Fibroblast of the aortic adventitia (primary cell): ENCODE measurements around the gene VGLL2. TPM values are rescaled to one million over a fixed set of nuclear protein-coding genes. Genes with fewer than 3 reads are reported as not detected.

Experiments used
- DNase-seq: peaks from one replicate; pipeline ENCODE4 v3.0.0-alpha.2; 2010; ENCODE audit warnings: low read depth
- H3K4me3 ChIP-seq: 2 replicates; pipeline ENCODE4 v1.5.1; 2011; ENCODE audit warnings: low read depth, mild to moderate bottlenecking, control low read depth, low read length, moderate library complexity
- total RNA-seq: library from RNA; depleted of rRNA; stranded (reverse); fragments of >200 nt; gene quantifications from 2 replicates; pipeline ENCODE4 v1.2.3, GENCODE V29; 2012; ENCODE audit warnings: low replicate concordance
- TF ChIP-seq, protein P1 (sequence below): IDR thresholded peaks from 2 replicates; pipeline ENCODE4 v1.5.1; 2011; ENCODE audit warnings: mild to moderate bottlenecking, low read length, control low read depth, inconsistent platforms; ENCODE audit not compliant: insufficient read depth

The VGLL2 gene
- total RNA-seq, 1 donor = not detected

GRCh38 chr6:117268924-117269323 is 3.6 kb downstream of the VGLL2 start:
- DNase-seq = no peak
- H3K4me3 ChIP-seq = no peak overlapping the region
- TF ChIP-seq, protein P1, sequence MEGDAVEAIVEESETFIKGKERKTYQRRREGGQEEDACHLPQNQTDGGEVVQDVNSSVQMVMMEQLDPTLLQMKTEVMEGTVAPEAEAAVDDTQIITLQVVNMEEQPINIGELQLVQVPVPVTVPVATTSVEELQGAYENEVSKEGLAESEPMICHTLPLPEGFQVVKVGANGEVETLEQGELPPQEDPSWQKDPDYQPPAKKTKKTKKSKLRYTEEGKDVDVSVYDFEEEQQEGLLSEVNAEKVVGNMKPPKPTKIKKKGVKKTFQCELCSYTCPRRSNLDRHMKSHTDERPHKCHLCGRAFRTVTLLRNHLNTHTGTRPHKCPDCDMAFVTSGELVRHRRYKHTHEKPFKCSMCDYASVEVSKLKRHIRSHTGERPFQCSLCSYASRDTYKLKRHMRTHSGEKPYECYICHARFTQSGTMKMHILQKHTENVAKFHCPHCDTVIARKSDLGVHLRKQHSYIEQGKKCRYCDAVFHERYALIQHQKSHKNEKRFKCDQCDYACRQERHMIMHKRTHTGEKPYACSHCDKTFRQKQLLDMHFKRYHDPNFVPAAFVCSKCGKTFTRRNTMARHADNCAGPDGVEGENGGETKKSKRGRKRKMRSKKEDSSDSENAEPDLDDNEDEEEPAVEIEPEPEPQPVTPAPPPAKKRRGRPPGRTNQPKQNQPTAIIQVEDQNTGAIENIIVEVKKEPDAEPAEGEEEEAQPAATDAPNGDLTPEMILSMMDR = no peak

GRCh38 chr6:117269638-117270054 is 4.3 kb downstream of the VGLL2 start:
- TF ChIP-seq, protein P1 = no peak

GRCh38 chr6:117270055-117270842 is 4.9 kb downstream of the VGLL2 start:
- H3K4me3 ChIP-seq = peak overlapping the region; percentile 22
- TF ChIP-seq, protein P1 = no peak
- DNase-seq = no peak

More at GRCh38 chr6:117269638-117270054, 4.3 kb downstream of the VGLL2 start:
- no peak overlapping the region for H3K4me3 ChIP-seq
- DNase-seq = no peak

GRCh38 chr6:117270843-117271507 is 5.6 kb downstream of the VGLL2 start:
- H3K4me3 ChIP-seq = no peak overlapping the region
- DNase-seq = no peak
- TF ChIP-seq, protein P1 = no peak

DNA sequence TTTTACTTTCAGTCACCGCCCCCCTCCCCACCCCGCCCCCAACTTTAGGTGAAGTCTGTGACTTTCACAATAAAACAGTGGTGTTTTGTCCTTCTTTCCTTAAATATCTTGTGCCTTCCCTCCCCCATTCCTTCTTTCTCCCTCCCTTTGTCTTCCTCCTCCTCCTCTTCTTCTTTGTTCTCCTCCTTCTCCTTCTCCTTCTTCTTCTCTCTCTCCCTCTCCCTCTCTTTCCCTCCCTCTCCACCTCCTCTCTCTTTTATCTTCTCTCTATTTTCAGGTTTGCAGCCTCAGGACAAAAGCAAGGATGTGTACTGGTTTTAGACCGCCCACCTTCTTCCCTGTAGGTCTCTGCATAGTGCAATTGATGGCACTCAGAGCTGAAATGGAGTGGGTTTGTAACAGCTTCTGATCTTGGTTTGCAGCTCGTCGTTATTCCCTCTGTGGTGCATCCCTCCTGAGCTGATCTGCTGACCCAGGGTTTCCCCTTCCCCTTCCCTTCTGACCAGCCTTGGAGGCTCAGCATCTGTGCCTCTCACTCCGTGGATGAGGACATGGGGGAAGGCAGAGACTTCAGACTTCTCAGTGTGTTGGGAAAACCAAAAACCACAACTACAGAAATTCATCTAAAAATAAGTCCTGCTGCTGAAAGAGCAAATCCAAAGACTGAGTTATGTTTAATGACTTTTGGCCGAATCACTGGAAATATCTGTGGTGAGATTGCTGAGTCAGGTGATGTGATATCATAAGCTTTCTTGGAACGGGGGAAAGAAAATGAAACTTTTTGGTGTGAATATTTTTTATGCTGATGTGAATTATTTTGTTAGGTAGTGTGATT is 6.9 kb downstream of the VGLL2 start:
- TF ChIP-seq, protein P1 = no peak
- no peak for DNase-seq
- H3K4me3 ChIP-seq = no peak overlapping the region

GRCh38 chr6:117272891-117273290 is 7.5 kb downstream of the VGLL2 start:
- no peak overlapping the region for H3K4me3 ChIP-seq
- DNase-seq = no peak
- TF ChIP-seq, protein P1 = no peak
